GM12865 (cell line): ENCODE data around the gene TAX1BP3.
A peak's percentile ranks its signal among the peaks of the same experiment; 100 is the strongest.

ENCODE experiments used
- DNase-seq: peaks from one replicate; pipeline ENCODE4 v3.0.0; 2010; ENCODE audit warnings: low read depth
- H3K4me3 ChIP-seq: 2 replicates; pipeline ENCODE4 v1.5.1; 2011; ENCODE audit warnings: mild to moderate bottlenecking, low read depth, low read length, control low read depth
- TF ChIP-seq, protein P1 (sequence below): IDR thresholded peaks from 2 replicates; pipeline ENCODE4 v1.5.1; 2011; ENCODE audit warnings: low read length, control low read depth, low read depth, inconsistent platforms; ENCODE audit not compliant: insufficient read depth; ENCODE audit errors: missing control alignments

The TAX1BP3 gene

DNA sequence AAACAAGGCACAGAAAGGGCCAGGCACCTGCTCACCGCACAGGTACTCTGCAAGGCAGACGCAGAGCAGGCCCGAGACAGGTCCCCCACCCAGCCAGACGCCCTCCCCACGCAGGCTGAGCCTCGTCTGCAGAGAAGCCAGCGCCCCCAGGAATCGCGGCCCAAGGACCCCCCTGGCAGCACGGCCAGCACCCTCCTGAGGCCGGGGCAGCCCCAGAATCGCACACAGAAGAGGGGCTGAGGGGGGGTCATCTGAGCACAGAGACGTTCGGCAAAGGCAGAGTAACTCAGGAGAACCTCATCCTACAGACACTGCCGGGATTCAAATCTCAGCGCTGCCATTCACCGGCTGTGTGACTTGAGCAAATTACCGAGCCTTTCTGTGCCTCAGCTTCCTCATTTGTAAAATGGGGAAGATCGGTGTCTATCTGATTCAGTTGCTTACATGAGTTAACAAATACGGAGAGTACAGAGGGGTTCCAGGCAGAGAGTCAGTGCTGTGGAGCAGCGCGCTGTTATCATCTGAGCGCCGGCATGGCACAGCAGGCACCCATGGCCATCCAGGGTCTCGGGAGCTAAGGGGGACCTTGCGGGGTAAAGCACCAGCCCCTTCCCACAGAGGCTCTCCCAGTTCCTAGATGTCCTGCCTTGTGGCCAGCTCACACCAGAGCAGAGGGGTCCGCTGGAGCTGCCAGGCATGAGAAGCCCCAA lies 10.6 kb upstream of the TAX1BP3 start:
- no peak overlapping the region for H3K4me3 ChIP-seq
- no peak for DNase-seq
- TF ChIP-seq, protein P1, sequence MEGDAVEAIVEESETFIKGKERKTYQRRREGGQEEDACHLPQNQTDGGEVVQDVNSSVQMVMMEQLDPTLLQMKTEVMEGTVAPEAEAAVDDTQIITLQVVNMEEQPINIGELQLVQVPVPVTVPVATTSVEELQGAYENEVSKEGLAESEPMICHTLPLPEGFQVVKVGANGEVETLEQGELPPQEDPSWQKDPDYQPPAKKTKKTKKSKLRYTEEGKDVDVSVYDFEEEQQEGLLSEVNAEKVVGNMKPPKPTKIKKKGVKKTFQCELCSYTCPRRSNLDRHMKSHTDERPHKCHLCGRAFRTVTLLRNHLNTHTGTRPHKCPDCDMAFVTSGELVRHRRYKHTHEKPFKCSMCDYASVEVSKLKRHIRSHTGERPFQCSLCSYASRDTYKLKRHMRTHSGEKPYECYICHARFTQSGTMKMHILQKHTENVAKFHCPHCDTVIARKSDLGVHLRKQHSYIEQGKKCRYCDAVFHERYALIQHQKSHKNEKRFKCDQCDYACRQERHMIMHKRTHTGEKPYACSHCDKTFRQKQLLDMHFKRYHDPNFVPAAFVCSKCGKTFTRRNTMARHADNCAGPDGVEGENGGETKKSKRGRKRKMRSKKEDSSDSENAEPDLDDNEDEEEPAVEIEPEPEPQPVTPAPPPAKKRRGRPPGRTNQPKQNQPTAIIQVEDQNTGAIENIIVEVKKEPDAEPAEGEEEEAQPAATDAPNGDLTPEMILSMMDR, result no peak

DNA sequence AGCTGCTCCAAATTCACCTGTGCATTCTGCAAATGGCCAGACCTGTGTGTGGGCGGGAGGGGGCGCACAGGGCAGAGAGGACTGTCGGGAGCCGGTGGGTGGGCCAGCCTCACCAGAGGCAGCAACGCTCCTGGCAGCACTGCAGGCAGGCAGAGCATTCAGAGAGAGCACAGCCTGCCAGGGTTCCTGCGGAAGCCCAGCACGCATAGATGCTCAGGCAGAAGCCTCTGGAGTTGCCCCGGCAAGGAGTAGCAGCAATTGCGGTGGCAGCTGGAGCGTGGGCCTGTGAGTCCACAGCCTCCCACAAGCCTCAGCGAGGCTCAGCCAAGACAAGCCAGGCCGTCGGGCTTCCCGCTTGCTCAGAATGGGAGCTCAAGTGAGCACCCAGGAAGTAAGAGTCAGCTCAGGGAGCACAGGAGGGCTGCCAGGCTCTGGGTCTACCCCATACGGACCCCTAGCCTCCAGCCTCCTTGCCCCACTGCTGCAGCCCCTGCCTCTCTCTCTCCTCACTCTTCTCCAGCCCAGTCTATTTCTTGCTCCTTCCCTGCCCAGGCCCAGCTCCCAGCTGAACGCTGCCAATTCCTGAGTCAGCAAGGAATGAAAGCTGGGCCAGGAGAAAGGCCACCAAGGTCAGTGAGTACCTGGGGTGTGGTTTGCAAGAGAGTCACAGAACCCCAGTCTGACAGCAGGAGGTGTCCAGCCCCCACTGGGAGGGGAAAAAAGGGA lies 9.9 kb upstream of the TAX1BP3 start:
- TF ChIP-seq, protein P1, result no peak
- H3K4me3 ChIP-seq, result no peak overlapping the region
- DNase-seq, result no peak

DNA sequence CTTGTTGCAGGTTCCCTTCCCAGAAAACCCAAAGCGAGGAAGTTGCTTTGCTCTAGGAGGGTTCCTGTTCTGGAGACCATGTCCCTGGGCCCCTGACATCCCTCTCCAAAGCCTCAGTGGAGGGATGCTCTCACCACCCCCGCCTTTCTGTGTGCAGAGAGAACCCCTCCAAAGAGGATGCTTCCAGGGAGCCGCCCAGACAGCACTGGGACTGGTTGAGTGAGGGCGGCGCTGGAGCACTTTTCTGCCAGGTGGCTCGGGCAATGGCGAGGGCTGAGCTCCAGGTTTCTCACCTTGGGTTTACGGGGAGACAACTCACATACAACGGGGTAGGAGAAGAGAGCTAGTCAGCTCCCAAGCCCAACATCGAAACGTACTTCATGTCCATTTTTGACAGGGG lies 7.5 kb upstream of the TAX1BP3 start:
- TF ChIP-seq, protein P1, result no peak
- no peak overlapping the region for H3K4me3 ChIP-seq
- DNase-seq, result no peak

DNA sequence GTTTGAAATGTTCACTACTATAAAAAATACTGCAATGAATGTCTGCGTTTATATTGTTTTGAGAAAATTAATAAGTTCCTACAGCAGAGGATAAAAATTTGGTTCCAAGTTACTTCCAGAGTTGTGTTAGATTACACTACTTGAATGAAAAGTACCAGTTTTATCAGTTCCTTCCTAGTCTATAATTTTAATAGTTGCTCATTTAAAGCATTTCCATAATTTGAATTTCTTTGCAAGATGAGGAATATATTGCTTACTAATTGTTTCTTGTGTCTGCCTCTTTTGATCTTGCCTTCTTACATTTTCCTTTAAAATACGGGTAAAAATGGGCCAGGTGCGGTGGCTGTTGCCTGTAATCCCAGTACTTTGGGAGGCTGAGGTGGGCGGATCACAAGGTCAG lies 4.2 kb upstream of the TAX1BP3 start:
- TF ChIP-seq, protein P1, result no peak
- no peak overlapping the region for H3K4me3 ChIP-seq
- no peak for DNase-seq

DNA sequence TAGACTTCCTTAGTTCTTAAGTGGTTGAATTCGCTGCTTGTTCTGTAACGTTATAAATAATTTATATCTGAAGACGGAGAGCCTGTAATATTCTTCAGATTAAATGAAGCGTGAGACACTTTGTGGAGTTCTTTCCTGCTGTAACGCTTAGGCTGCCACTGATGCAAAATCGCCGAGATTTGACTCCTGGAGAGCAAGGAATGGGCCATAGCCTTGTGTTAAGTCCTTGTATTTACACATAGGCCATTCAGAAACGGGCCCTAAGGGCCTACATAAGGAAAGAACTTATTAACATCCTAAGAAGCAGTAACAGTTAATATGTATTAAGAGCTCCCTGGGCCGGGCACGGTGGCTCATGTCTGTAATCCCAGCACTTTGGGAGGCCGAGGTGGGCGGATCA lies 1.2 kb upstream of the TAX1BP3 start:
- TF ChIP-seq, protein P1, result no peak
- H3K4me3 ChIP-seq, result peak overlapping the region; percentile 99
- no peak for DNase-seq

DNA sequence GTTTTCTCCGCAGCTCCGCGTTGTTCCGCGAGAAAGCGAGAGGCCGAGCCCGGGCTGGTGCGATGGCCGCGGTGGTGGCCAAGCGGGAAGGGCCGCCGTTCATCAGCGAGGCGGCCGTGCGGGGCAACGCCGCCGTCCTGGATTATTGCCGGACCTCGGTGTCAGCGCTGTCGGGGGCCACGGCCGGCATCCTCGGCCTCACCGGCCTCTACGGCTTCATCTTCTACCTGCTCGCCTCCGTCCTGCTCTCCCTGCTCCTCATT lies 638 bp upstream of the TAX1BP3 start:
- TF ChIP-seq, protein P1, result no peak
- DNase-seq, result no peak
- H3K4me3 ChIP-seq, result peak overlapping the region; percentile 99
